ENCODE measurements around the gene SCARB1.

SCARB1 gene

GRCh38 chr12:124875803-124876132, 12.1 kb upstream of the SCARB1 start:
- TF ChIP-seq, protein P1, sequence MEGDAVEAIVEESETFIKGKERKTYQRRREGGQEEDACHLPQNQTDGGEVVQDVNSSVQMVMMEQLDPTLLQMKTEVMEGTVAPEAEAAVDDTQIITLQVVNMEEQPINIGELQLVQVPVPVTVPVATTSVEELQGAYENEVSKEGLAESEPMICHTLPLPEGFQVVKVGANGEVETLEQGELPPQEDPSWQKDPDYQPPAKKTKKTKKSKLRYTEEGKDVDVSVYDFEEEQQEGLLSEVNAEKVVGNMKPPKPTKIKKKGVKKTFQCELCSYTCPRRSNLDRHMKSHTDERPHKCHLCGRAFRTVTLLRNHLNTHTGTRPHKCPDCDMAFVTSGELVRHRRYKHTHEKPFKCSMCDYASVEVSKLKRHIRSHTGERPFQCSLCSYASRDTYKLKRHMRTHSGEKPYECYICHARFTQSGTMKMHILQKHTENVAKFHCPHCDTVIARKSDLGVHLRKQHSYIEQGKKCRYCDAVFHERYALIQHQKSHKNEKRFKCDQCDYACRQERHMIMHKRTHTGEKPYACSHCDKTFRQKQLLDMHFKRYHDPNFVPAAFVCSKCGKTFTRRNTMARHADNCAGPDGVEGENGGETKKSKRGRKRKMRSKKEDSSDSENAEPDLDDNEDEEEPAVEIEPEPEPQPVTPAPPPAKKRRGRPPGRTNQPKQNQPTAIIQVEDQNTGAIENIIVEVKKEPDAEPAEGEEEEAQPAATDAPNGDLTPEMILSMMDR (IDR thresholded peaks at IDR 0.05) = no peak
- H3K9me3 Mint-ChIP-seq = no peaks in the 10 kb centered on the region
- H3K27me3 Mint-ChIP-seq (ENCODE audit: low read depth, poor library complexity) = peaks cover 8% of the 10 kb centered on the region
- no peak overlapping the region for H3K4me3 Mint-ChIP-seq
- peaks cover 31% of the 10 kb centered on the region for H3K4me1 Mint-ChIP-seq
- no peak overlapping the region for H3K27ac Mint-ChIP-seq
- no peaks in the 10 kb centered on the region for H3K36me3 Mint-ChIP-seq (ENCODE audit: low read depth)
- DNase-seq = no peak

DNA sequence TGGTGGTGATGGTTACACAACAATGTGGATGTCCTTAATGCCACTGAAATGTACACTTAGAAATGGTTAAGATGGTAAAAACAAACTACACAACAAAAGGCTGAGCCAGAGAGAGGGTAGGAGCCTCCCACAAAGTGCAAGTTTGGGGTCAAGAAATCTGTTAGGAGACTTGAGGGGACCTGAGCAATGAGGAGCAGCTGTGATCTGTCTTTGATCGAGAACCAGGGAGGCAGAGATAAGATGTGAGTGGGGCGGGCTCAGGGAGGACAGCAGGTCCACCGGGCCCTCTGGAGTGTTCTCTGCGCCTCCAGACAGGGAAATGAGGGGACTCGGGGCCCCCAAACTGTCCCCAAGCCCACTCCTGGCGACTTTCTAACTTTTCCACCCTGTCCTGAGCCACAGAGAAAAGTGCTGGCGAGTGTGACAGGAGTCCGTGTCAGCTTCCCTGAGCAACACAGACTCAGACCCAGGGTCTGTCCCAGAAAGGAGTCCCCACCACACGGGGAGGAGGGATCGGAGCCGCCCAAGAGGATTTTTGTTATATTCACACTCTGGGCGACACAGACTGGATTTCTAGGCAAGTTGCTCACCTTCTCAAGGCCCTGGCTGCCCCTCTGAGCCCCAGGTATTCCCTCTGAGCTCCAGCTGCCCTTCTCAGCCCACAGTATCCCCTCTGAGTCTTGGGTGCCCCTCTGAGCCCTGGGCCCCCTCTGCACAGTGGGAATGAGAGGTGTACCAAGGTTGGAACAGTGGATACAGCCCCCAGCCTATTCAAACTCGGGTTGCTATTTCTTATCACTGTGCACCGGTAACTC, 11.5 kb upstream of the SCARB1 start:
- no peak overlapping the region for H3K4me3 Mint-ChIP-seq
- DNase-seq = no peak
- H3K9me3 Mint-ChIP-seq = no peaks in the 10 kb centered on the region
- no peaks in the 10 kb centered on the region for H3K36me3 Mint-ChIP-seq (ENCODE audit: low read depth)
- H3K27me3 Mint-ChIP-seq (ENCODE audit: low read depth, poor library complexity) = peaks cover 8% of the 10 kb centered on the region
- peaks cover 31% of the 10 kb centered on the region for H3K4me1 Mint-ChIP-seq
- TF ChIP-seq, protein P1 (IDR thresholded peaks at IDR 0.05) = no peak
- H3K27ac Mint-ChIP-seq = peak overlapping the region; percentile 15

DNA sequence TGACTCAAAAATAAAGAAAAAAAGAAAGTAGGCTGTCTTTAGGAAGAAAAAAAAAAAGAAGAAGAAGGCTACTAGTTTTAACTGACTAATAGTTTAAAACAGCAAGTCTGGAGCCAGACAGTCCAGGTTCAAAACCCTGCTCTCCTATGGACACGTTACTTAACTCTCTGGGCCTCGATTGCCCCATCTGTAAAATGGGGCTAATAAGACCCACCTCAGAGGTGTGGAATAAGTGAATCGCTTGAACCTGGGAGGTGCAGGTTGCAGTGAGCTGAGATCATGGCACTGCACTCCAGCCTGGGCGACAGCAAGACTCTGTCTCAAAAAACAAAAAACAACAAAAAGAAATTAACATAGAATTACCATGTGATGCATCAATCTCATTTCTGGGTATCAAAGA, 10.5 kb upstream of the SCARB1 start:
- TF ChIP-seq, protein P1 (IDR thresholded peaks at IDR 0.05) = no peak
- Mint-ChIP-seq H3K27me3 (ENCODE audit: low read depth, poor library complexity) (peaks cover 8% of the 10 kb centered on the region), H3K9me3 (no peaks in the 10 kb centered on the region), H3K36me3 (ENCODE audit: low read depth) (no peaks in the 10 kb centered on the region), H3K4me1 (peaks cover 35% of the 10 kb centered on the region), H3K4me3 (no peak overlapping the region), H3K27ac (no peak overlapping the region)
- no peak for DNase-seq

- no peaks in the 10 kb centered on the region for H3K36me3 Mint-ChIP-seq (ENCODE audit: low read depth)
- peaks cover 21% of the 10 kb centered on the region for H3K27me3 Mint-ChIP-seq (ENCODE audit: low read depth, poor library complexity)
- no peak for DNase-seq
- peak overlapping the region; percentile 43 for H3K27ac Mint-ChIP-seq
- TF ChIP-seq, protein P1 (IDR thresholded peaks at IDR 0.05) = no peak
- H3K9me3 Mint-ChIP-seq = no peaks in the 10 kb centered on the region
- no peak overlapping the region for H3K4me3 Mint-ChIP-seq
- peaks cover 41% of the 10 kb centered on the region for H3K4me1 Mint-ChIP-seq
Observed at GRCh38 chr12:124872068-124872719, 8.5 kb upstream of the SCARB1 start.

DNA sequence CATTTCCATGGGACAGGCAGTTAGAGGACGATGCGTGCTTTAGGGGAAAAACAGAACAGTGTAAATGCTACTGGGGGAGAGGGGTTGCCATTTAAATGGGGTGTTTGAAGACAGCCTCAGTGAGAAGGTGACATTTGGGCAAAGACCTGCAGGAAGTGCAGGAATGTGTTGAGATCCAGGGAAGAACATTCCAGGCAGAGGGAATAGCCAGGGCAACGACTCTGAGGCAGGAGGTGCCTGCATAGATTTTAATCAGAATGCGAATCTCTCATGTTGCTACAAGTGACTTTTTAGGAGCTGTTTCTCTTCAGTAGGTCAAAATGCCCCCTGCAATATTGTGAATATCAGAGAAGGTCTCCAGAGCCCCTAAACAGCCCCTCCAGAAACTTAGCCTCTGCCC, 7.6 kb upstream of the SCARB1 start:
- TF ChIP-seq, protein P1 (IDR thresholded peaks at IDR 0.05) = no peak
- DNase-seq = no peak
- Mint-ChIP-seq H3K27ac (no peak overlapping the region), H3K9me3 (no peaks in the 10 kb centered on the region), H3K36me3 (ENCODE audit: low read depth) (no peaks in the 10 kb centered on the region), H3K27me3 (ENCODE audit: low read depth, poor library complexity) (peaks cover 20% of the 10 kb centered on the region), H3K4me1 (peaks cover 46% of the 10 kb centered on the region), H3K4me3 (no peak overlapping the region)
